ENCODE results near the gene THAP10. TPM values are rescaled to one million over a fixed set of nuclear protein-coding genes. Genes with fewer than 3 reads are reported as not detected.

Gene THAP10
- total RNA-seq, result under 1 TPM in 2 of 5 donors, not detected in 3; 0.33 TPM
- 0.13 TPM for total RNA-seq (2013)
- 0 to 0.21 (median 0.08) reads per million in 29 experiments for total RNA-seq

- Histone ChIP-seq H3K9me3 (no peaks in the 10 kb centered on the region), H3K4me3 (ENCODE audit: control insufficient read depth in 1 of 2, extremely low read depth in 1 of 2, low read length in 1 of 2) (peak within 1 kb of the TSS; percentile 53), H3K27me3 (replicated peaks in 1 of 2; ENCODE audit: control insufficient read depth in 2 of 2, extremely low read depth in 1 of 2, insufficient read depth in 2 of 2, low read length in 1 of 2) (peaks cover 0 to 20% of the 10 kb centered on the region in 2 experiments), H3K36me3 (ENCODE audit: control insufficient read depth in 2 of 2, extremely low read depth in 1 of 2, insufficient read depth in 1 of 2, low read length in 1 of 2) (no peaks in the 10 kb centered on the region), H3K4me1 (ENCODE audit: control insufficient read depth in 1 of 2, extremely low read depth in 1 of 2, insufficient read depth in 2 of 2, low read length in 2 of 2) (peaks cover 8 to 17% of the 10 kb centered on the region in 2 experiments), H3K27ac (ENCODE audit: low read length) (peak within 1 kb of the TSS; percentile 32)
- peaks cover 49 to 55% of the 10 kb centered on the region in 2 donors for H3K27me3 Mint-ChIP-seq
- ChIA-PET POLR2A (no interaction called here), CTCF (no interaction called here)
- DNase-seq, result peak in 10 of 35 experiments; percentile 1 to 52 (median 6)
- ATAC-seq (replicated peaks in 1 of 4), result peak in 2 of 4 experiments; percentile 13 to 35
- H3K36me3 Mint-ChIP-seq, result no peaks in the 10 kb centered on the region
- no peak within 1 kb of the TSS for H3K27ac Mint-ChIP-seq
- WGBS (ENCODE audit: insufficient coverage), result 4% methylated on average over 44 of the region's 61 CpGs
- H3K4me3 Mint-ChIP-seq, result peak within 1 kb of the TSS; percentile 75 to 82 (median 78)
- H3K9me3 Mint-ChIP-seq, result peaks cover 0 to 7% (median 0%) of the 10 kb centered on the region in 3 donors
- H3K4me1 Mint-ChIP-seq, result peaks cover 10 to 14% (median 13%) of the 10 kb centered on the region in 3 donors
These were observed at the start of gene THAP10, which contains the start of gene LRRC49 for GRCh38 chr15:70892002-70892911. TSS of gene THAP10 (minus strand) at chr15:70892433. CDS start at chr15:70892272, 161 bp downstream. TSS of gene LRRC49 (plus strand) at chr15:70892826. CDS start at chr15:70892895, 69 bp downstream.

GRCh38 chr15:70936326-70936725, 44.1 kb upstream of the THAP10 start:
- Mint-ChIP-seq H3K4me3 (no peak overlapping the region), H3K27ac (no peak overlapping the region), H3K27me3 (peaks cover 0 to 8% of the 10 kb centered on the region in 2 donors), H3K36me3 (no peaks in the 10 kb centered on the region), H3K9me3 (no peaks in the 10 kb centered on the region), H3K4me1 (no peaks in the 10 kb centered on the region)
- peaks cover 0 to 3% of the 10 kb centered on the region in 2 experiments for H3K27me3 ChIP-seq (replicated peaks in 1 of 2; ENCODE audit: control insufficient read depth in 2 of 2, extremely low read depth in 1 of 2, insufficient read depth in 2 of 2, low read length in 1 of 2)
- DNase-seq (no peak), ATAC-seq (replicated peaks in 1 of 4) (no peak)
- no peaks in the 10 kb centered on the region for H3K36me3 ChIP-seq (ENCODE audit: control insufficient read depth in 2 of 2, extremely low read depth in 1 of 2, insufficient read depth in 1 of 2, low read length in 1 of 2)
- WGBS (ENCODE audit: insufficient coverage), result 83% methylated on average over 2 of the region's 4 CpGs
- no peak overlapping the region for H3K4me3 ChIP-seq (ENCODE audit: control insufficient read depth in 1 of 2, extremely low read depth in 1 of 2, low read length in 1 of 2)
- ChIA-PET POLR2A (no interaction called here), CTCF (no interaction called here)
- no peaks in the 10 kb centered on the region for H3K4me1 ChIP-seq (ENCODE audit: control insufficient read depth in 1 of 2, extremely low read depth in 1 of 2, insufficient read depth in 2 of 2, low read length in 2 of 2)
- no peak overlapping the region for H3K27ac ChIP-seq (ENCODE audit: low read length)
- no peaks in the 10 kb centered on the region for H3K9me3 ChIP-seq

GRCh38 chr15:70935631-70936030, 43.4 kb upstream of the THAP10 start:
- peaks cover 4 to 8% of the 10 kb centered on the region in 2 donors for H3K27me3 Mint-ChIP-seq
- no peak overlapping the region for H3K4me3 Mint-ChIP-seq
- H3K9me3 Mint-ChIP-seq, result no peaks in the 10 kb centered on the region
- ChIA-PET CTCF (no interaction called here), POLR2A (no interaction called here)
- no peaks in the 10 kb centered on the region for H3K4me1 Mint-ChIP-seq
- WGBS (ENCODE audit: insufficient coverage), result no CpG with 5 or more reads among the region's 3 CpGs
- no peaks in the 10 kb centered on the region for H3K9me3 ChIP-seq
- H3K4me3 ChIP-seq (ENCODE audit: control insufficient read depth in 1 of 2, extremely low read depth in 1 of 2, low read length in 1 of 2), result no peak overlapping the region
- H3K27ac Mint-ChIP-seq, result no peak overlapping the region
- no peaks in the 10 kb centered on the region for H3K36me3 ChIP-seq (ENCODE audit: control insufficient read depth in 2 of 2, extremely low read depth in 1 of 2, insufficient read depth in 1 of 2, low read length in 1 of 2)
- DNase-seq (no peak), ATAC-seq (replicated peaks in 1 of 4) (no peak)
- no peak overlapping the region for H3K27ac ChIP-seq (ENCODE audit: low read length)
- peaks cover 0 to 3% of the 10 kb centered on the region in 2 experiments for H3K27me3 ChIP-seq (replicated peaks in 1 of 2; ENCODE audit: control insufficient read depth in 2 of 2, extremely low read depth in 1 of 2, insufficient read depth in 2 of 2, low read length in 1 of 2)
- H3K4me1 ChIP-seq (ENCODE audit: control insufficient read depth in 1 of 2, extremely low read depth in 1 of 2, insufficient read depth in 2 of 2, low read length in 2 of 2), result no peaks in the 10 kb centered on the region
- no peaks in the 10 kb centered on the region for H3K36me3 Mint-ChIP-seq

GRCh38 chr15:70933411-70933810, 41.2 kb upstream of the THAP10 start:
- H3K27me3 Mint-ChIP-seq, result peaks cover 21 to 22% of the 10 kb centered on the region in 2 donors

GRCh38 chr15:70932397-70932796, 40.2 kb upstream of the THAP10 start:
- no peak for DNase-seq
- Histone ChIP-seq H3K27ac (ENCODE audit: low read length) (no peak overlapping the region), H3K27me3 (replicated peaks in 1 of 2; ENCODE audit: control insufficient read depth in 2 of 2, extremely low read depth in 1 of 2, insufficient read depth in 2 of 2, low read length in 1 of 2) (peaks cover 0 to 3% of the 10 kb centered on the region in 2 experiments), H3K36me3 (ENCODE audit: control insufficient read depth in 2 of 2, extremely low read depth in 1 of 2, insufficient read depth in 1 of 2, low read length in 1 of 2) (no peaks in the 10 kb centered on the region), H3K9me3 (no peaks in the 10 kb centered on the region), H3K4me3 (ENCODE audit: control insufficient read depth in 1 of 2, extremely low read depth in 1 of 2, low read length in 1 of 2) (no peak overlapping the region), H3K4me1 (ENCODE audit: control insufficient read depth in 1 of 2, extremely low read depth in 1 of 2, insufficient read depth in 2 of 2, low read length in 2 of 2) (no peaks in the 10 kb centered on the region)
- Mint-ChIP-seq H3K27me3 (peaks cover 25 to 26% of the 10 kb centered on the region in 2 donors), H3K36me3 (no peaks in the 10 kb centered on the region), H3K9me3 (no peaks in the 10 kb centered on the region), H3K4me1 (no peaks in the 10 kb centered on the region), H3K4me3 (no peak overlapping the region), H3K27ac (no peak overlapping the region)
- WGBS (ENCODE audit: insufficient coverage), result no CpG with 5 or more reads among the region's 2 CpGs
- ATAC-seq (replicated peaks in 1 of 4), result no peak
- CTCF ChIA-PET, result no interaction called here
- POLR2A ChIA-PET, result no interaction called here

More at GRCh38 chr15:70933411-70933810, 41.2 kb upstream of the THAP10 start:
- no peaks in the 10 kb centered on the region for H3K9me3 ChIP-seq
- 64% methylated on average over 2 of the region's 3 CpGs for WGBS (ENCODE audit: insufficient coverage)
- ChIA-PET CTCF (no interaction called here), POLR2A (interaction anchor here in 1 of 2 donors (0.7 kb wide), 1 partner anchor 721 kb away, joined by 3 read pairs; no protein-coding TSS in a partner anchor)
- no peaks in the 10 kb centered on the region for H3K4me1 Mint-ChIP-seq
- no peaks in the 10 kb centered on the region for H3K36me3 Mint-ChIP-seq
- H3K27ac Mint-ChIP-seq, result no peak overlapping the region
- DNase-seq (no peak), ATAC-seq (replicated peaks in 1 of 4) (no peak)
- peaks cover 0 to 3% of the 10 kb centered on the region in 2 experiments for H3K27me3 ChIP-seq (replicated peaks in 1 of 2; ENCODE audit: control insufficient read depth in 2 of 2, extremely low read depth in 1 of 2, insufficient read depth in 2 of 2, low read length in 1 of 2)
- H3K9me3 Mint-ChIP-seq, result no peaks in the 10 kb centered on the region
- no peak overlapping the region for H3K4me3 ChIP-seq (ENCODE audit: control insufficient read depth in 1 of 2, extremely low read depth in 1 of 2, low read length in 1 of 2)
- no peak overlapping the region for H3K27ac ChIP-seq (ENCODE audit: low read length)
- no peaks in the 10 kb centered on the region for H3K36me3 ChIP-seq (ENCODE audit: control insufficient read depth in 2 of 2, extremely low read depth in 1 of 2, insufficient read depth in 1 of 2, low read length in 1 of 2)
- no peak overlapping the region for H3K4me3 Mint-ChIP-seq
- H3K4me1 ChIP-seq (ENCODE audit: control insufficient read depth in 1 of 2, extremely low read depth in 1 of 2, insufficient read depth in 2 of 2, low read length in 2 of 2), result no peaks in the 10 kb centered on the region

- Mint-ChIP-seq H3K9me3 (no peaks in the 10 kb centered on the region), H3K4me1 (no peaks in the 10 kb centered on the region), H3K36me3 (no peaks in the 10 kb centered on the region), H3K27me3 (peaks cover 26 to 29% of the 10 kb centered on the region in 2 donors), H3K4me3 (no peak overlapping the region), H3K27ac (no peak overlapping the region)
- no peak for ATAC-seq (replicated peaks in 1 of 4)
- H3K9me3 ChIP-seq, result no peaks in the 10 kb centered on the region
- H3K4me1 ChIP-seq (ENCODE audit: control insufficient read depth in 1 of 2, extremely low read depth in 1 of 2, insufficient read depth in 2 of 2, low read length in 2 of 2), result no peaks in the 10 kb centered on the region
- H3K27ac ChIP-seq (ENCODE audit: low read length), result no peak overlapping the region
- ChIA-PET CTCF (no interaction called here), POLR2A (no interaction called here)
- H3K36me3 ChIP-seq (ENCODE audit: control insufficient read depth in 2 of 2, extremely low read depth in 1 of 2, insufficient read depth in 1 of 2, low read length in 1 of 2), result no peaks in the 10 kb centered on the region
- H3K4me3 ChIP-seq (ENCODE audit: control insufficient read depth in 1 of 2, extremely low read depth in 1 of 2, low read length in 1 of 2), result no peak overlapping the region
- no peak for DNase-seq
- peaks cover 0 to 3% of the 10 kb centered on the region in 2 experiments for H3K27me3 ChIP-seq (replicated peaks in 1 of 2; ENCODE audit: control insufficient read depth in 2 of 2, extremely low read depth in 1 of 2, insufficient read depth in 2 of 2, low read length in 1 of 2)
These were observed 39.6 kb upstream of the THAP10 start for GRCh38 chr15:70931821-70932220.
